Smooth muscle cell (in vitro differentiated cells): ENCODE measurements around the gene OTOF. TPM values are rescaled to one million over a fixed set of nuclear protein-coding genes. Genes with fewer than 3 reads are reported as not detected.

Experiments
- DNase-seq: peaks from one replicate; lab custom pipeline; 2025; ENCODE audit not compliant: unreplicated experiment; lab: John Stamatoyannopoulos, UW
- H2AFZ ChIP-seq: fragments of 200-600 bp; sonication (generic); 2 replicates; pipeline ENCODE4 v1.6.0; 2016; ENCODE audit warnings: antibody characterized with exemption, low read depth, mild to moderate bottlenecking
- H3F3A ChIP-seq: fragments of 200-600 bp; sonication (generic); 2 replicates; pipeline ENCODE4 v1.6.0; 2017; ENCODE audit warnings: antibody characterized with exemption, low read depth
- H3K27ac ChIP-seq: fragments of 200-600 bp; sonication (generic); 2 replicates; pipeline ENCODE4 v1.5.1; 2016; ENCODE audit warnings: low read depth, mild to moderate bottlenecking
- H3K27me3 ChIP-seq: fragments of 200-600 bp; sonication (generic); 2 replicates; pipeline ENCODE4 v1.6.1; 2016; ENCODE audit warnings: low read depth, mild to moderate bottlenecking
- H3K36me3 ChIP-seq: fragments of 200-600 bp; sonication (generic); 2 replicates; pipeline ENCODE4 v1.5.1; 2016; ENCODE audit warnings: low read depth
- H3K4me1 ChIP-seq: fragments of 200-600 bp; sonication (generic); 2 replicates; pipeline ENCODE4 v1.5.1; 2016; ENCODE audit warnings: low read depth
- H3K4me2 ChIP-seq: fragments of 200-600 bp; sonication (generic); 2 replicates; pipeline ENCODE4 v1.6.0; 2016; ENCODE audit warnings: mild to moderate bottlenecking
- H3K4me3 ChIP-seq: fragments of 200-600 bp; sonication (generic); 2 replicates; pipeline ENCODE4 v1.5.1; 2016; ENCODE audit warnings: mild to moderate bottlenecking
- H3K79me2 ChIP-seq: fragments of 200-600 bp; sonication (generic); 2 replicates; pipeline ENCODE4 v1.6.0; 2016; ENCODE audit warnings: low read depth, mild to moderate bottlenecking
- H3K9ac ChIP-seq: fragments of 200-600 bp; sonication (generic); 2 replicates; pipeline ENCODE4 v1.6.0; 2016; ENCODE audit warnings: low read depth
- H3K9me3 ChIP-seq: fragments of 200-600 bp; sonication (generic); replicated peaks from 2 replicates; pipeline ENCODE4 v1.5.1; 2016; ENCODE audit warnings: low read depth
- H4K20me1 ChIP-seq: fragments of 200-600 bp; sonication (generic); 2 replicates; pipeline ENCODE4 v1.6.0; 2016; ENCODE audit warnings: low read depth
- CTCF ChIP-seq: fragments of 200-600 bp; sonication (generic); IDR thresholded peaks from 2 replicates; pipeline ENCODE4 v1.5.1; 2017; ENCODE audit warnings: borderline replicate concordance, mild to moderate bottlenecking, antibody characterized with exemption; ENCODE audit not compliant: insufficient read depth, poor library complexity, severe bottlenecking
- WGBS: methylation state at CpG from one replicate; pipeline ENCODE4 v1.1.7; 2016; ENCODE audit warnings: low lambda C conversion rate; 5-methylcytosine and 5-hydroxymethylcytosine counted together
- polyA plus RNA-seq: library from polyadenylated mRNA; unstranded; fragments of >200 nt; fragmentation: Nextera tagmentation; extraction: Ambion mirVana; gene quantifications from 2 replicates; pipeline ENCODE4 v1.2.1, GENCODE V29; 2016
- total RNA-seq: library from RNA; depleted of rRNA; stranded (reverse); fragments of >200 nt; gene quantifications from 2 replicates; pipeline ENCODE4 v1.2.3, GENCODE V29; 2014

The OTOF gene
- total and polyA plus RNA-seq, 2 experiments from 2014 or later = 0.05 TPM; not detected in 1

DNA sequence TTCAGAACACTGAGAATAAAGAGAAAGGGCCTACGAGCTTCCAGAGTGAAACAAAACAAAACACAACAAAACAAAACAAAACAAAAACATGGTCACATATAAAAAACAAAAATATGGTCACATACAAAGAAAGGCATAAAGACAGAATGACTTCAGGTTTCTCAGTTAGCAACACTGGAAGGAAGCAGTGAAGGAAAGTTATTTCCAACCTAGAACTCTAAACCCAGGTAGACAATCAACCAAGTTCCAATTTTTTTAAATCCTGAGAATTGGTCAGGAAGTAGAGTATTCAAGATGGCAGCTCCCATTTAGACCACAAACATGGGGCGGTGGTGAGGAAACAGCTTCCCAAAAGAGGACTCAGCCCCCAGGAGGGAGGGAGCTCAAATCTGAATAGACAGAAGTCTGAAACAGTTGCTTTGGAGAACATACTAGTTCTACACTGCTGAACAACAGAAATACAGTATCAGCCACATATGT lies 67.1 kb downstream of the OTOF start:
- no peak for DNase-seq
- Histone ChIP-seq H3K27me3 (peaks cover 6% of the 10 kb centered on the region), H4K20me1 (no peaks in the 10 kb centered on the region), H3K4me3 (no peak overlapping the region), H3K4me2 (no peak overlapping the region), H3F3A (no peaks in the 10 kb centered on the region), H3K9me3 (no peaks in the 10 kb centered on the region), H3K27ac (no peak overlapping the region), H3K79me2 (no peaks in the 10 kb centered on the region), H2AFZ (no peak overlapping the region), H3K36me3 (no peaks in the 10 kb centered on the region), H3K4me1 (no peaks in the 10 kb centered on the region), H3K9ac (no peak overlapping the region)
- 94% methylated on average over 2 of the region's 2 CpGs for whole genome bisulfite sequencing
- TF ChIP-seq CTCF = no peak

- Histone ChIP-seq H3K27ac (no peak overlapping the region), H3K4me2 (no peak overlapping the region), H3K4me1 (no peaks in the 10 kb centered on the region), H3F3A (no peaks in the 10 kb centered on the region), H3K36me3 (no peaks in the 10 kb centered on the region), H3K9ac (no peak overlapping the region), H2AFZ (no peak overlapping the region), H4K20me1 (no peaks in the 10 kb centered on the region), H3K9me3 (no peaks in the 10 kb centered on the region), H3K79me2 (no peaks in the 10 kb centered on the region), H3K4me3 (no peak overlapping the region), H3K27me3 (peaks cover 6% of the 10 kb centered on the region)
- no peak for TF ChIP-seq CTCF
- DNase-seq = no peak
- 100% methylated on average over 1 of the region's 1 CpG for WGBS
Observed at GRCh38 chr2:26409785-26410184, 68.1 kb downstream of the OTOF start.

GRCh38 chr2:26407526-26407925 lies 70.4 kb downstream of the OTOF start:
- H3K9me3 ChIP-seq = no peaks in the 10 kb centered on the region
- no peak overlapping the region for H2AFZ ChIP-seq
- no peaks in the 10 kb centered on the region for H4K20me1 ChIP-seq
- H3K4me2 ChIP-seq = no peak overlapping the region
- no peaks in the 10 kb centered on the region for H3K4me1 ChIP-seq
- H3K4me3 ChIP-seq = no peak overlapping the region
- no peak for TF ChIP-seq CTCF
- WGBS = 92% methylated on average over 9 of the region's 9 CpGs
- no peaks in the 10 kb centered on the region for H3K79me2 ChIP-seq
- no peaks in the 10 kb centered on the region for H3F3A ChIP-seq
- H3K36me3 ChIP-seq = no peaks in the 10 kb centered on the region
- H3K27ac ChIP-seq = no peak overlapping the region
- DNase-seq = no peak
- H3K9ac ChIP-seq = no peak overlapping the region
- H3K27me3 ChIP-seq = peaks cover 6% of the 10 kb centered on the region

Other genes starting within 250 kb of the OTOF start
- 96.9 and 104 TPM in 2 replicates for gene HADHA, start 233.5 kb downstream of the OTOF start, total RNA-seq
- gene HADHA, start 233.5 kb downstream of the OTOF start, polyA plus RNA-seq = 90.1 and 111 TPM in 2 replicates
- 70.8 and 103 TPM in 2 replicates for gene HADHB, start 233.2 kb downstream of the OTOF start, total RNA-seq
- gene HADHB, start 233.2 kb downstream of the OTOF start, polyA plus RNA-seq = 89.1 and 96.1 TPM in 2 replicates
- gene SELENOI, start 132.0 kb downstream of the OTOF start, total RNA-seq = 26.3 and 26.8 TPM in 2 replicates
- gene SELENOI, start 132.0 kb downstream of the OTOF start, polyA plus RNA-seq = 3.3 and 5.3 TPM in 2 replicates
- not detected in 2 replicates for gene ADGRF3, start 131.3 kb downstream of the OTOF start, total RNA-seq
- 0.06 and 0.37 TPM in 2 replicates for gene ADGRF3, start 131.3 kb downstream of the OTOF start, polyA plus RNA-seq
- 0.09 TPM in 1 of 2 replicates, not detected in the other for gene DRC1, start 76.2 kb downstream of the OTOF start, total RNA-seq
- 0.14 TPM in 1 of 2 replicates, not detected in the other for gene DRC1, start 76.2 kb downstream of the OTOF start, polyA plus RNA-seq
- gene CIB4, start 163.2 kb upstream of the OTOF start, total RNA-seq = not detected in 2 replicates
- not detected in 2 replicates for gene CIB4, start 163.2 kb upstream of the OTOF start, polyA plus RNA-seq
- gene KCNK3, start 214.6 kb upstream of the OTOF start, total RNA-seq = 1.1 and 3.0 TPM in 2 replicates
- 4.9 and 7.5 TPM in 2 replicates for gene KCNK3, start 214.6 kb upstream of the OTOF start, polyA plus RNA-seq